Measurements from ENCODE around the gene GRK2. TPM values are rescaled to one million over a fixed set of nuclear protein-coding genes. Genes with fewer than 3 reads are reported as not detected.
"Not testable (repeated sequence)": the region's sequence is repeated elsewhere in the genome, so short reads cannot be mapped to it uniquely, and the experiment has no call there.

The GRK2 gene
- total RNA-seq, 1 donor from 2014 or later = 86.1 TPM

GRCh38 chr11:67312187-67313021 lies 46.1 kb downstream of the GRK2 start:
- DNase-seq (ENCODE audit: low spot score) = peak; percentile 70

DNA sequence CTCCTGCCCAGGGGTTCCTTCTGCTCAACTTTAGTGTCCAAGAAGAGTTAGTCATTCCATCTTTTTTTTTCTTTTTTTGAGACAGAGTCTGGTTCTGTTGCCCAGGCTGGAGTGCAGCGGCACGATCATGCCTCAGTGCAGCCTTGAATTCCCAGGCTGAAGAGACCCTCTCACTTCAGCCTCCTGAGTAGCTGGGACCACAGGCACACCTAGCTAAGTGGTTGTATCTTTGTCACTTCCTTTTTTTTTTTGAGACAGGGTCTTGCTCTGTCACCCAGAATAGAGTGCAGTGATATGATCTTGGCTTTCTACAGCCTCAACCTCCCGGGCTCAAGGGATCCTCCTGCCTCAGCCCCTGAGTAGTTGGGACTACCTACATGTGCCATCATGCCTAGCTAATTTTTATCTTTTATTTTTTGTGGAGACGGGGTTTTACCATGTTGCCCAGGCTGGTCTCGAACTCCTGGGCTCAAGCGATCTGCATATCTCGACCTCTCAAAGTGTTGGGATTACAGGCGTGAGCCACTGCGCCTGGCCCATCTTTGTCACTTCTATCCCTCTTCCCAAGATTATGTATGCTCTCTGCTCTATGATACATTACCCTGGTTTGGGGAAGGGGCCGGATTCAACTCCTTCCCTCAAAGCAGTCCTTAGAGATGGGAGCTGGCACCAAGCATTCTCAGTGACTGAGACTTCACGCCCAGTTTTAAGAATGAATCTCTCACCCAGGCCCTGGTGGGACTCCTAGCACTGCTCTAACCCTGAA lies 47.0 kb downstream of the GRK2 start:
- no peak for DNase-seq (ENCODE audit: low spot score)

- no peak for DNase-seq (ENCODE audit: low spot score)
These were observed 47.9 kb downstream of the GRK2 start for GRCh38 chr11:67314218-67314617.

- no peak for DNase-seq (ENCODE audit: low spot score)
These were observed 49.1 kb downstream of the GRK2 start for GRCh38 chr11:67315325-67315909.

DNA sequence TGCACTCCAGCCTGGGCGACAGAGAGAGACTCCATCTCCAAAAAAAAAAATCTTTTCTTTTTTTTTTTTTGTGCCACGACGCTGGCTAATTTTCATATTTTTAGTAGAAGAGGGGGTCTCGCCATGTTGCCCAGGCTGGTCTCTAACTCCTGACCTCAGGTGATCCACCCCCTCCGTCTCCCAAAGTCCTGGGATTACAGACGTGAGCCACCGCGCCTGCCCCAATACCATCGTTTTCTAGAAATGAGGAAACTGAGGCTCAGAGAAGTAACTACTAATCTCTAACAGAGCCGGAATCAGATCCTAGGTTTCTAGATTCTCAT lies 50.6 kb downstream of the GRK2 start:
- DNase-seq (ENCODE audit: low spot score) = no peak

DNA sequence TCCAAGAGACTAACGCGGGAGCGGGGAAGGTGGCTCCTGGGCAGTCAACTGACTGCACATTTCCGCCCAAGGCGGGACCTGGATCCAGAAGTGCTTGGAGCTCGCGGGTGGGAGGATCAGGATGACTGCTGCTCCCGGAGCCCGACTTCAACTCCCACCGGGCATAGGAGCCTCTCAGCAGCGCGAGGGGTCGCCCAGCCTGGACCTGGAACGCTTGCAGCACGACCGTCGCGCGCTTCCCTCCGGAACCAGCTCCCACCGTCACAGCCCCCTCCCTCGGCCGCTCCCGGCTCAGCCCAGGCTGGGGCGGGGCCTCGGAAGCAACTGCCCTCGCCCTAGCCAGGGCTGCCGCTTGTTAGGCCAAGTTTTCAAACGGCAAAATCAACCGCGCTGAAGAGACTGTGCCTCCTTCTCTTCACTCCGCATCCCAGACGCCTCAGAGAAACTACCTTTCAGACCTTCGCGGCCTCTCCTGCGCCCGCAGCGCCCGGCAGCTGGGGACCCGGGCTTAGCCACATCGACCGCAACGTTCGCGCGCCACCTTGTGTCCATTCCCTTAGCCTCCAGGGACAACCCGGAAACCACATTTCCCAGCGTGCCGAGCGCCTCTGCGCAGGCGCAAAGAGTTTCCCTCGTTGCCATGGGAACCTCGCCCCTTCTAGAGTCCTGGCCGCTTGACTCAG lies 51.1 kb downstream of the GRK2 start:
- peak; percentile 98 for DNase-seq (ENCODE audit: low spot score)

DNA sequence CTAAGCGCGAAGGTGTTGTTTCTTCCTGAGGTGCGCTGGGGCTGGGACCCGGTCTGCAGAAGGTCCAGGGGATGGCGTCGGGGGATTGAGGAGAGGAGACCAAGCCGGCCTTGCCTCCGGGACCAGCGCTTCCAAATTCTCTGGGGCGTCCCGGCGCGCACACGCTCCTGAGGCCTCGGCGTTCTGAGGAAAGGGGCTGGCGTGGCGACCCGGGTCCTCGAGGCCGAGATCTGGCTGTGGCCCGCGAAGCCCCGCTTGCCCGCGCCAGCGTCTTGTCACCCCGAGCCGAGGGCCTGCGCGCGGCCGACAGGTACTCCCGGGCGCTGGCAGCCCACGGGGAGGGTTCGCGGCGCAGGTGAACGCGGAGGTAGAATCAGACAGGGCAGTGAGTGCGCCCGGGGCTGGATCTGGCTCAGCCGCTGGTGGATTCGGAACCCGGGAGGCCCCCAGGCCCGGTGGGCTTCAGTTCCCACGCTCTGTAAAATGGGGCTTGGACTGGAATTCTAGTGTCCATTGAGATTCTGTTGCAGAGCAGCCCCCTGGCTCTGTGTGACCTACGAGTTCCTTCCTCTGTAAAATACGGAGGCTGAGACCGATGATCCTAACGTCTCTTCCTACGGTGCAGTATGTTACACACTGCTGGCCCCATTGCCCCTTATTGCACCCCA lies 51.7 kb downstream of the GRK2 start:
- DNase-seq (ENCODE audit: low spot score) = no peak

- not testable (repeated sequence) for DNase-seq (ENCODE audit: low spot score)
These were observed 52.6 kb downstream of the GRK2 start for GRCh38 chr11:67318876-67319275.

- DNase-seq (ENCODE audit: low spot score) = no peak
These were observed 53.7 kb downstream of the GRK2 start for GRCh38 chr11:67320011-67320410.

DNA sequence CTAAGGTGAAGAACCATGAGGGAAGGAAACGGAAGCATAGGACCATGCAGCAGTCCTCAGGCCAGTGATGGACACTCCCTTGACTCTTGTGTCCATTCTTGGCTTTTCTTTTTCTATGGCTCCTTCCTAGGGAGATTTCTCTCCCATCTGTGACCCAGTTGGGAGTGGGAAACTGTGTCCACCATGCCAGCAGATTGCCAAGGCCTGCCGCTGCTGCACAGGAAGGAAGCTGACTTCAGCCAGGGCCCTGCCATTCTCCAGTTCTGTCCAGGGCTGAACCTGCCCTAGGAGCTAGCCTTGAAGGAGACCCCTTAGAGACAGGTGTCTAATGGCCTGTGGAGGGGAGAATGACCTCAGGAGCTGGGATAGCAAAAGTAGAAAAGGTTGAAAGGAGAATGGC lies 54.4 kb downstream of the GRK2 start:
- DNase-seq (ENCODE audit: low spot score) = no peak

DNA sequence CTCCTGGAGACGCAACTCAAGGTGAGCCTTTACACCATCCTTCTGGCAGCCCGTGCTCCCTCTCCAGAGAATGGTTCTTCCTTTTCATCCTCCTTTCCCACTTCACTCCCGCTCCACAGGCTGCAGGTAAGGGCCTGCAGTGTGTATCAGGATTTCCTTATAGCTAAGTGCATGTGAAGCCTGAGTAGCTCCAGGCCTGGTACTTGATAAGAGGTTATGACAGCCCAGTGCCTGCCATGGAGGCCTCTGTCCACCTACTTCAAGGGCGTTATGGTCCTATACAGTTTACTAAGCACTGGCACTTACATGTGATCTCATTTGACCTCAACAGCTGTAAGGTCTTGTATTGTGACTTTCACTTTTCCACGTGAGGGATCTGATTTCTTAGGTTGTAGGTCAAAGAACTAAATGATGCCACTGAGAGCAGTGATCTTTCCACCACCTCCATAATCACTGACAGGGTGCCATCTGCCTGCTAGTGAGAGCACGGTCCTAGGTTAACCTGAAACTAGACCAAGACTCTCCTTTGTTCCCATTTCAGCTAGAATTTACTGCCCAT lies 55.1 kb downstream of the GRK2 start:
- no peak for DNase-seq (ENCODE audit: low spot score)

DNA sequence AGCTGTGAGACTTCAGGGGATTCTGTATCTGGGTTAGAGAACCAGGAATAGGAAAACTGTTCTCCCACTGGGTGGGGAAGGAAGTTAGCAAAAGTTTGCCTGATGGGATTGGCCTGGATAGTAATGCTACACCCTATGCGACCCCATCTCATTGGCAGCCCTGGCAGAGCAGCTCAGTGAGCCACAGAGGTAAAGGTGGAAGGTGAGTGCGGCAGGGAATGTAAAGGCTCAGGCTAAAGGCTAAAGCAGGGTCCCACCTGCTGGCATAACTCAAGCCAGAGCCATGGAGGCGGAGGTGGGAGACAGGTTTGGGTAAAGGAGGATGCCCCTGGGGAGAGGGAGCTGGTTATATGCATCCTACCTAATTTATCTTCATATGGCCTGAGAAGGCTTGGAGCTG lies 55.8 kb downstream of the GRK2 start:
- DNase-seq (ENCODE audit: low spot score) = no peak

DNA sequence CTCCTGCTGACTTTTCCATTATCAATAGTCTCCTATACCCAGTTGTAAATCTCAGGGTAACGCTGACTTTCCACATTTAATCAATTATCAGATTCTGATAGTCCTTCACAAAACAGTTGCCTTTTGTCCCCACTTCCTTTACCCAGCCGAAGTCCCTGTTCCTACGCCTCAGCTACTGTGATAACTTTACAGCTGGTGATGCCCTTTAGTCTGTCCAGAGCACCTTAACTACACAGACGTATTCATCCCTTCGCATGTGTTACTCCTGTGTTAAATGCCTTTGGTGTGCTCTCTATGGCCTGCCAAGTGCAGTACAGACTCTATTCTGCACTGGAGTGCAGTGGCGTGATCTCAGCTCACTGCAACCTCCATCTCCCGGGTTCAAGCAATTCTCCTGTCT lies 57.3 kb downstream of the GRK2 start:
- DNase-seq (ENCODE audit: low spot score) = no peak

- DNase-seq (ENCODE audit: low spot score) = no peak
These were observed 65.9 kb downstream of the GRK2 start for GRCh38 chr11:67332081-67332691.

Other genes with a start within 250 kb of the GRK2 start
- gene SYT12, start 243.3 kb upstream of the GRK2 start, total RNA-seq = 0.58 TPM
- 23.3 TPM for gene RHOD, start 209.6 kb upstream of the GRK2 start, total RNA-seq
- gene KDM2A, start 147.2 kb upstream of the GRK2 start, total RNA-seq = 76.9 TPM
- 80.5 TPM for gene ANKRD13D, start 22.8 kb downstream of the GRK2 start, total RNA-seq
- 107 TPM for gene SSH3, start 37.1 kb downstream of the GRK2 start, total RNA-seq
- gene POLD4, start 87.1 kb downstream of the GRK2 start, total RNA-seq = 87.5 TPM
- 4.0 TPM for gene CLCF1, start 107.1 kb downstream of the GRK2 start, total RNA-seq
- gene RAD9A, start 125.5 kb downstream of the GRK2 start, total RNA-seq = 45.0 TPM
- gene PPP1CA, start 135.4 kb downstream of the GRK2 start, total RNA-seq = 140 TPM
- gene TBC1D10C, start 137.6 kb downstream of the GRK2 start, total RNA-seq = 10.6 TPM
- gene CARNS1, start 149.2 kb downstream of the GRK2 start, total RNA-seq = 78.4 TPM
- 39.7 TPM for gene RPS6KB2, start 162.0 kb downstream of the GRK2 start, total RNA-seq
- gene PTPRCAP, start 171.2 kb downstream of the GRK2 start, total RNA-seq = 14.7 TPM
- gene CORO1B, start 177.0 kb downstream of the GRK2 start, total RNA-seq = 181 TPM
- not detected for gene GPR152, start 186.3 kb downstream of the GRK2 start, total RNA-seq
- gene CABP4, start 188.9 kb downstream of the GRK2 start, total RNA-seq = 3.8 TPM
- gene TMEM134, start 202.8 kb downstream of the GRK2 start, total RNA-seq = 75.1 TPM
- gene AIP, start 216.6 kb downstream of the GRK2 start, total RNA-seq = 94.2 TPM
- 51.0 TPM for gene PITPNM1, start 238.9 kb downstream of the GRK2 start, total RNA-seq
- gene CDK2AP2, start 241.7 kb downstream of the GRK2 start, total RNA-seq = 95.5 TPM